GM21619 (cell line): ENCODE data around the gene PSMG2.
"Not testable (repeated sequence)": the region's sequence is repeated elsewhere in the genome, so short reads cannot be mapped to it uniquely, and the experiment has no call there.

Experiments
- ATAC-seq: cut with Tn5 transposase; IDR thresholded peaks from one replicate; pipeline ENCODE4 v1.9.1; 2021; ENCODE audit not compliant: unreplicated experiment

The PSMG2 gene

DNA sequence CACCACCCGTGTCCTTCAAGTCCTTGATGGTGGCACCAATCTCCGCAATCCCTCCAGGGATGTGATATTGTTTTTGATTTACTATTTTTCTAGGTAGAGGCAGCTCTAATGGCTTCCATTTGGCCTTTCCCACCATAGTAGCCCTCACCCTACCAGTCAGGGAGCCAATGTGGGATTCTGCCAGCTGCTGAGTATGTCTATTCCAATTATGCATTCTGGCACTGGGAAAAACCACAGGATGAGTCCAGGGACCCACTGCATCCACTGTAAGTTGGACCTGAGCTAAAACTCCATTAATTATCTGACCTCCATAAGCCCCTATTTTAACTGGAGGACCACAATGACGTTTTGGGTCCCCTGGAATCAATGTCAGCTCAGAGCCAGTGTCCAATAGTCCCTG, 55.7 kb downstream of the PSMG2 start:
- ATAC-seq: not testable (repeated sequence)

DNA sequence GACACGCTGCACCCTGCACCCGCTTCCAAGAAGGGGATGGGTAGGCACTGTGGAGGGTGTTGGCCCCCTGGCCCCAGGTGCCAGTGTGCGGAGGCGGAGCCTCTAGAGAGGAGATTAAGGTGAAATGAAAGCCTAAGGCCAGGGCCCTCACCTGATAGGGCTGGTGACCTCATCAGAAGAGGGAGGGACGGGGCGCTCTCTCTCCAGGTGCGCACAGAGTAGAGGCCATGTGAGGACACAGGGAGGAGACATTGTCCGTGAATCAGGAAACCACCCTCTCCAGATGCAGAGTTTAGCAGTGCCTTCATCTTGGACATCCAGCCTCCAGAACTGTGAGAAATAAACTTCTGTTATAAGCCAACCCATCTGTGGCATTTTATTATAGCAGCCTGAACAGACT, 62.3 kb downstream of the PSMG2 start:
- no peak for ATAC-seq

DNA sequence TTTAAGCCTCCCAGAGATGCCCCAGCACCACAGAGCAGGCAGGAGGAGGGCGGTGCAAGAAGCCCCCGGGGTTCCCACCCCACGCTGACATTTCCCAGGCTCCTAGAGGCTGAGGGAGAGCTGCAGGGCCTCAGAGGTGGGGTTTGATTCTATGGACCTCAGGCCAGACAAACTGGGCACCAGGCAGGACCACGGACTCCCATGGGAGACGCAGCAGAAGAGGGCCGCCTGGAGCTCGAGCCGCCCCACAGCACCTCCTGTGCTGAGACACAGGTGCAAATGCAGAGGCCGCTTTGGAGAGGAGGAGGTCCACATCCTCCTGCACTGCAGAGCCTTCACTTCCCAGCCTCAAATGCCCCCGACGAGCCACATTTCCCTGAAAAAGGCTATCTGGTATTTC, 62.7 kb downstream of the PSMG2 start:
- ATAC-seq: no peak

DNA sequence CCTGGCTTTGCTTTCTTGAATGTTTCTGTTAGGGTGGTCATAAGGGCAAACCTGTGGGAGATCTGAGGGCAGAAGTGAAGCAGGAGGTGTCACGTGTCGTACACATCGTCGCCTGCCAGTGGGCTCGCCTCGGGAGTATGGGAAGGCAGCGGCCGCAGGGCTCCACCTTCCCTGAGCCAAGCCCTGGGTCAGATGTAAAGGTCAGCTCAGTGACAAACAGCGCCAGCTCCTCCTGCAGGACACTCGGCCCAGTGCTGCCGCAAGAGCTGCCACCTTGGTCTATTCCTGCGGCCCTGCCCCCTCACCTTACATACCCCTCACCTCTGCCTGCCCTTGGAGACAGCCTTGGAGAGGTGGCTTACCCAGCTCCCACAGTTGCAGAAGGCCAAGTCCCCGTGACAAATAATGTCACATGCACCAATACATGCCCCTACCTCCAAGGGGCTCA, 64.2 kb downstream of the PSMG2 start:
- no peak for ATAC-seq

DNA sequence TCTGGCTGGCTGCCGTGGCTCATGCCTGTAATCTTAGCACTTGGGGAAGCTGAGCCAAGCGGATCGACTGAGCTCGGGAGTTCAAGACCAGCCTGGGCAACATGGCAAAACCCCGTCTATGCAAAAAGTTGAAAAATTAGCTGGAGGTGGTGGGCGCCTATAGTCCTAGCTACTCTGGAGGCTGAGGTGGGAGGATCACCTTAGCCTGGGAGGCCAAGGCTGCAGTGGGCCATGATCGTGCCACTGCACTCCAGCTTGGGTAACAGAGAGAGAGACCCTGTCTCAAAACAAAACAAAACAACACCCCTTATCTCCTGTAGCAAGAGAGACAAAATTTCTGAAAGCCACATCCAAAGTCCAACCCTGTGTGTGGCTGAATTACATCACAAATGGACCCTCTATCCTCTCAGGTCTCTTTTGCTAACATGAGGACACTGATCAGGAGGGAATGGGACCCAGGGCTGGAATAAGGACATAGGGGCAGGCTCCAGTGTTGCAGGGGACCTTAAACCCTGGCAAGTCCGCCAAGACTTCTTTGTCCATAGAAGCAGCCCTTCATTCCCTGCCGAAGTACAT, 64.8 kb downstream of the PSMG2 start:
- no peak for ATAC-seq

DNA sequence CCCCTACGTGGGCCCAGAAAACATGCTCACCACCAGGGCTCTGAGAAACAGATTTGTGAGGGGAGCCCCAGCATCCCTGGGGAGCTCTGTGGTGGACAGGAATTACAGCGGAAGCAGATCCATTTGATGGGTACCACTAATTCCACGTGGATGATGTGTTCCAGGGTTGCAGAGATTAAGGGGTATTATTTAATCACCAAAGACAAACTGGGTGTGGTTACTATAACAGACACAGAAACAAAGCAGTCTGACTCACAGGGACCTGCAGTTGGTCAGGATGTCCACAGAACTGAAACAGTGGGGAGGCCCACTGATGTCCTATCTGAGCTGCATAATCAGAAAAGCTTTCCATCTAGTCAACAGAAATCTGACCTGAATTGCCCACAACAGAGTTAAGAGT, 65.8 kb downstream of the PSMG2 start:
- no peak for ATAC-seq

DNA sequence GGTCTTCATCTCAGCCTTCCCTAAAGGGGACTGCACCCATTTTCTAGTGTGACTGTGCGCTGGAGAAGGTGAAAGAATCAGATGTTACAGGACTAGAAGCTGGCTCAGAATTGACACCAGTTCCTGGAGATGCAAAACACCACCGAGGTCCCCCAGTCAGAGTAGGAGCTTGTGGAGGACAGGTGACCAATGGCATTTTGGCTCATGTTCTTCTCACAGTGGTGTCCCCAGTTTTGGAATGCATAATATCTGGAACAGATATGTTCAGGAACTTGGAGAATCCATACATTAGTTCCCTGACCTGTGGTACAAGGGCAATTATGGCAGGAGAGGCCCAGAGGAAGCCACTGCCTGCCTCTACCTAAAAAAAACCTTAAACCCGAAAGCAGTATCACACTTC, 66.3 kb downstream of the PSMG2 start:
- no peak for ATAC-seq

DNA sequence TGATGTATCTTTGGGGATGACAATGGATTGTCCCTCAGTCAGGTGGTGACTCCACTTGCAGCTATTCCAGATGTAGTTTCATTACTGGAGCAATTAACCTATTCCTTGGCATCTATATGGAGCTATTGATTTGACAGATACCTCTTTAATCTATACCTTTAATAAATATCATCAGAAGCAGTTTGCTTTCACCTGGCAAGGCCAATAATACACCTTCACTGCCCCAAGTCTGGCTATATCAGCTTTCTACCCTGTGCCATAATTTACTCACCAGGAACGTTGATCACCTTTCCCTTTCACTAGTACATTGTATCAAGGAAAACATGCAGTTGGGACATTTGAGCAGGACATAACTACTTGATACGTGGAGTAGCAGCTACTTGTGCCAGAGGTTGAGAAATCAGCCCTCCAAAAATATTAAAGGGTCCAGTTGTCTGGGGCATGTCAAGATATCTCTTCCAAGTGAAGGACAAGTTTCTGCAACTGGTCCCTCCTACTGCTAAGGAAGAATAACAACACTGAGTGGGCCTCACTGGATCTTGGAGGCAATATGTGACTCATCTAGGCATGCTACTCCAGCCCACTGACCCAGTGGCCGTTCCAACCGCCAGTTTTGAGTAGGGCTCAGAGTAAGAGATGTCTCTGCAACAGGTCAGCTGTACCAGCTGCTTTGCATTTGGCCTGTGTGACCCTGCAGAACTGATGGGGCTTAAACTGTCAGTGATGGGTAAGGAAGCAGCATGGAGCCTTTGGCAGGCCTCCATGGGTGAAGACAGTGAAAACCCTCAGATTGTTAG, 67.0 kb downstream of the PSMG2 start:
- no peak for ATAC-seq

DNA sequence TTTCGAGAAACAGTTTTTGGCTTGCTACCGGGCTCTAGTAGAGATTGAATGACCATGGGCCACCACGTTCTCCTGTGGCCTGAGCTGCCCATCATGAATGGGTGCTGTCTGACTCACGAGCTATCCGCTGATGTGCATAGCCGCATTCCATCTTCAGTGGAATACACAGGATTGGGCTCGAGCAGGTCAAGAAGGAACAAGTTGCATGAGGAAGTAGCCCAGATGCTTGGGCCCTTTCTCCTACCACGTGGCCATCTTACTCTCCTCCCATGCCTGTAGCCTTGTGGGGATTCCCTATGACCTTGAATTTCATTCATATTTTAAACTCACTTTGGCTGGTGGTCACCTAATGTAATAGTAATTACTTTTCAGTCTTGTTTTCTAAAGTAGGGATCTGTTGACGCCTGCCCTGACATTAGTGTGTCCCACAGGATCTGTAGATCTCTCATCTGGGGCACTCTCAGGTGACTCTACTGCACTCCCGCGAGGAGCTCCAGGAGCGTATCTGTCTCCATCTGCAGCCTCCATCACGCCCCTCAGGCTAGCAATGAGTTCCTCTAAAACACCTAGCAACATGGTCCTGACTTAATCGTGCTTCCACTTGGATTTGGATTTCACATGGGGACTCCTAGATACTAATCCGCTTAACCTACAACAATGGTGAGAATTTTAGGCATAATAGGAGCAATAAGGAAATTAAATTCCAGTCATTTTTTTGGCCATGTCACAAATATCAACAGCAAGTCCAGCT, 67.8 kb downstream of the PSMG2 start:
- no peak for ATAC-seq

DNA sequence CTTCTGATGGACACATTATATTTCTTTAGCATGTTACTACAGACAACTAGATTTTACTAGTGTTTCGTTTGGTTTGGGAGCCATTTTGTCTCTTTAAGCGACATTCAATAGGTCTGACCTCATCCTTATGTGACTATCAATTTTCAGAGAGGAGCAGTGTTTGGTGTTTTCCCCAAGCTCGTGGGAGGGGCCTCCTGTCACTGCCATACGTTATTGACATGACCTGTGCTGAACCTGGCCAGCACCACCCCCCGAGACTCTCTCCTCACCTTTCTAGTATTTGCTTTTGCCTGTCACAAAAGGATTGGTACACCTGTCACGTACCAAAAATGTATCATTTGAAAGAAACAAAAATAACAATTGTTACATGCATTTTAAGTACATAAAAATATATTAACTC, 69.3 kb downstream of the PSMG2 start:
- no peak for ATAC-seq

DNA sequence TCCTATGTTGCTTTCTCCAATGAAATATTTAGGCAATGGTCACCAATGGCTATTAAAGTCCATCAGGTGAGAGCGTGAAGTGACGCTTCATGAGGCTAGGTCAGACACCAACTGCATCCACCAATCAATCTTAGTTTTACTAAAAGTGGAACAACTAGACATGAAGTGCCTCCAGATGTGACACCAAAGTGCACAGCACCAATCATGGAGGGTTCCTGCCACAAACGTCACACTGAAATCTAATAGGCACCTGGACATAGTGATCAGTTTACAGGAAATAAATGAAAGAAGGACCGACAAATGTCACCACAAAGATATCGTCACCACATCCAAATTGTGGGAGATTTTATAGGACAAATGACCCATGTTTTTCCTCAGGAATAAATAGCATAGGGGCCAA, 70.5 kb downstream of the PSMG2 start:
- no peak for ATAC-seq

DNA sequence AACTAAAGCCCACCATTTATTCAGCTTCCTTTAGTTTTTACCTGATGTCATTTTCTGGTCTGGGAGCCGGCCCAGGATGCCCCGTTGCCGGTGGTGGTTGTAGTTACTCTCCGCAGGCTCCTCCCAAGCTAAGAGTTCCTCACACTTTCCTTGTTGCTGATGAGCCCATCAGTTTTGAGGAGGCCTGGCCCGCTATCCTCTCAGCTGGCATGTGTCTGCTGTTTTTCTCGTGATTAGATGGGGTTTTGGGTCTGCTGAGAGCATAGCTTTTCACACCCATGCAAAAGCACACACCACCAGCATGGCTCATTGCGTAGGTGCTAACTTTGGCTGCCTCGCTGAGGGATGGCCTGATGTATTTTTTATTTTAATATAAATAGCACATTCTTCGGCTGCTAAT, 72.1 kb downstream of the PSMG2 start:
- ATAC-seq: no peak
